ENCODE data around the gene RFPL2. TPM values are rescaled to one million over a fixed set of nuclear protein-coding genes. Genes with fewer than 3 reads are reported as not detected.

Gene RFPL2
- total and polyA plus RNA-seq, 2 experiments from 2014 or later = not detected

GRCh38 chr22:32233091-32233490, 28.2 kb upstream of the RFPL2 start:
- in situ Hi-C loops (cut with MboI) = no loop called here
- no peak overlapping the region for H3K4me2 ChIP-seq (ENCODE audit: unreplicated experiment)

GRCh38 chr22:32232191-32232830, 27.4 kb upstream of the RFPL2 start:
- Histone ChIP-seq H3K9me2 (ENCODE audit: insufficient read depth) (no peaks in the 10 kb centered on the region), H3F3A (ENCODE audit: insufficient read depth) (no peaks in the 10 kb centered on the region), H3K27ac (no peak overlapping the region), H3K79me2 (ENCODE audit: insufficient read depth) (no peaks in the 10 kb centered on the region), H4K20me1 (ENCODE audit: insufficient read depth) (no peaks in the 10 kb centered on the region), H2AFZ (no peak overlapping the region), H3K9ac (no peak overlapping the region), H3K27me3 (replicated peaks; ENCODE audit: insufficient read depth) (0 out of 2 replicates have a peak, but pooled peaks cover 5% of the 10 kb centered on the region), H3K4me3 (no peak overlapping the region), H3K4me2 (ENCODE audit: unreplicated experiment) (no peak overlapping the region), H3K4me1 (ENCODE audit: insufficient read depth) (no peaks in the 10 kb centered on the region), H3K36me3 (ENCODE audit: low read depth) (no peaks in the 10 kb centered on the region), H3K9me3 (ENCODE audit: low read depth) (no peaks in the 10 kb centered on the region)
- in situ Hi-C loops (cut with MboI) = no loop called here
- no peak for DNase-seq
- TF ChIP-seq EZH2phosphoT487 (IDR thresholded peaks at IDR 0.05; ENCODE audit: insufficient read depth, low read depth) (no peak), EZH2 (IDR thresholded peaks at IDR 0.05; ENCODE audit: insufficient read depth, poor library complexity, severe bottlenecking) (no peak)
- 23 to 28% methylated on average over 5 of the region's 5 CpGs for WGBS, 2 experiments (ENCODE audit: low coverage in 1 of 2, low lambda C conversion rate in 2 of 2, missing lambda C conversion rate in 2 of 2)

More at GRCh38 chr22:32233091-32233490, 28.2 kb upstream of the RFPL2 start:
- H3K4me3 ChIP-seq = no peak overlapping the region
- no peaks in the 10 kb centered on the region for H3K9me3 ChIP-seq (ENCODE audit: low read depth)
- H3K27ac ChIP-seq = no peak overlapping the region
- H3F3A ChIP-seq (ENCODE audit: insufficient read depth) = no peaks in the 10 kb centered on the region
- TF ChIP-seq EZH2phosphoT487 (IDR thresholded peaks at IDR 0.05; ENCODE audit: insufficient read depth, low read depth) (no peak), EZH2 (IDR thresholded peaks at IDR 0.05; ENCODE audit: insufficient read depth, poor library complexity, severe bottlenecking) (no peak)
- no peaks in the 10 kb centered on the region for H4K20me1 ChIP-seq (ENCODE audit: insufficient read depth)
- no peaks in the 10 kb centered on the region for H3K9me2 ChIP-seq (ENCODE audit: insufficient read depth)
- H3K9ac ChIP-seq = no peak overlapping the region
- WGBS, 2 experiments (ENCODE audit: low coverage in 1 of 2, low lambda C conversion rate in 2 of 2, missing lambda C conversion rate in 2 of 2) = 27 to 31% methylated on average over 5 of the region's 5 CpGs
- peaks cover 5% of the 10 kb centered on the region; the same call in 1 of the 2 replicates for H3K27me3 ChIP-seq (replicated peaks; ENCODE audit: insufficient read depth)
- no peaks in the 10 kb centered on the region for H3K4me1 ChIP-seq (ENCODE audit: insufficient read depth)
- no peak for DNase-seq
- H3K79me2 ChIP-seq (ENCODE audit: insufficient read depth) = no peaks in the 10 kb centered on the region
- H3K36me3 ChIP-seq (ENCODE audit: low read depth) = no peaks in the 10 kb centered on the region
- H2AFZ ChIP-seq = no peak overlapping the region

- Histone ChIP-seq H3K4me3 (no peak overlapping the region), H2AFZ (no peak overlapping the region), H3K27me3 (replicated peaks; ENCODE audit: insufficient read depth) (no peaks in the 10 kb centered on the region; the same call in 1 of the 2 replicates), H3K9me2 (ENCODE audit: insufficient read depth) (no peaks in the 10 kb centered on the region), H3K36me3 (ENCODE audit: low read depth) (no peaks in the 10 kb centered on the region), H3F3A (ENCODE audit: insufficient read depth) (no peaks in the 10 kb centered on the region), H3K4me1 (ENCODE audit: insufficient read depth) (no peaks in the 10 kb centered on the region), H3K9me3 (ENCODE audit: low read depth) (no peaks in the 10 kb centered on the region), H4K20me1 (ENCODE audit: insufficient read depth) (no peaks in the 10 kb centered on the region), H3K27ac (no peak overlapping the region), H3K4me2 (ENCODE audit: unreplicated experiment) (no peak overlapping the region), H3K9ac (no peak overlapping the region), H3K79me2 (ENCODE audit: insufficient read depth) (no peaks in the 10 kb centered on the region)
- 45 to 46% methylated on average over 7 of the region's 7 CpGs for WGBS, 2 experiments (ENCODE audit: low coverage in 1 of 2, low lambda C conversion rate in 2 of 2, missing lambda C conversion rate in 2 of 2)
- in situ Hi-C loops (cut with MboI) = no loop called here
- TF ChIP-seq EZH2 (IDR thresholded peaks at IDR 0.05; ENCODE audit: insufficient read depth, poor library complexity, severe bottlenecking) (no peak), EZH2phosphoT487 (IDR thresholded peaks at IDR 0.05; ENCODE audit: insufficient read depth, low read depth) (no peak)
- DNase-seq = no peak
Observed at GRCh38 chr22:32226326-32227104, 21.6 kb upstream of the RFPL2 start.

GRCh38 chr22:32222991-32223390, 18.1 kb upstream of the RFPL2 start:
- H3K4me3 ChIP-seq = no peak overlapping the region
- H3K9ac ChIP-seq = no peak overlapping the region
- H3K9me2 ChIP-seq (ENCODE audit: insufficient read depth) = no peaks in the 10 kb centered on the region
- WGBS, 2 experiments (ENCODE audit: low coverage in 1 of 2, low lambda C conversion rate in 2 of 2, missing lambda C conversion rate in 2 of 2) = 8% methylated on average over 1 of the region's 1 CpG
- H3K4me1 ChIP-seq (ENCODE audit: insufficient read depth) = no peaks in the 10 kb centered on the region
- H3K27me3 ChIP-seq (replicated peaks; ENCODE audit: insufficient read depth) = no peaks in the 10 kb centered on the region; the same call in 1 of the 2 replicates
- no peak overlapping the region for H3K27ac ChIP-seq
- H2AFZ ChIP-seq = no peak overlapping the region
- no peak for DNase-seq
- H3F3A ChIP-seq (ENCODE audit: insufficient read depth) = no peaks in the 10 kb centered on the region
- H3K36me3 ChIP-seq (ENCODE audit: low read depth) = no peaks in the 10 kb centered on the region
- H3K79me2 ChIP-seq (ENCODE audit: insufficient read depth) = no peaks in the 10 kb centered on the region
- no peaks in the 10 kb centered on the region for H3K9me3 ChIP-seq (ENCODE audit: low read depth)
- H3K4me2 ChIP-seq (ENCODE audit: unreplicated experiment) = no peak overlapping the region
- TF ChIP-seq EZH2 (IDR thresholded peaks at IDR 0.05; ENCODE audit: insufficient read depth, poor library complexity, severe bottlenecking) = no peak
- no peak for TF ChIP-seq EZH2phosphoT487 (IDR thresholded peaks at IDR 0.05; ENCODE audit: insufficient read depth, low read depth)
- H4K20me1 ChIP-seq (ENCODE audit: insufficient read depth) = no peaks in the 10 kb centered on the region
- in situ Hi-C loops (cut with MboI) = no loop called here
